Activated CD8-positive, alpha-beta memory T cell treated with anti-CD3 and anti-CD28 coated beads, Interleukin-2, amount 50 U/mL, for 1 hour (primary cell): ENCODE measurements around the gene TPBGL.
A peak's percentile ranks its signal among the peaks of the same experiment; 100 is the strongest.

ENCODE experiments used
- DNase-seq: peaks from one replicate; pipeline ENCODE4 v3.0.0-alpha.2; 2020; ENCODE audit errors: extremely low read depth

Gene TPBGL

DNA sequence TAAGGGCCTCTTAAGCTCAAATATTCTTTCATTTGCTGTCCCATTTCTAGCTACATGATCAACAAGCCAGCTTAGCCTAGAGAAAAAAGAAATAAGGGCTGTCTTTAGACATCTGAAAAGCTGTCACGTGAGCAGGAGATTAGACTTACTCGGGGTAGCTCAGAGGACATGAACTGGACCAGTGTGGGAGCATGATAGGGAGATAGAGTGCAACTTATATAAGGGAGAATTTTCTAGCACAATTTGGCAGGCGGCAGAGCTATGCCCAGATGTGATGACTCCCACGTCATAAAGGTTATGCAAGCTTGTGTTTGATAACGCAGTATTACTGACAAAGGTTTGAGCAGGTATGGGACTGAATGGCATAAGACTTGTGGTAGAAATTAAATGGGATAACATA is 28.2 kb upstream of the TPBGL start:
- DNase-seq = no peak

DNA sequence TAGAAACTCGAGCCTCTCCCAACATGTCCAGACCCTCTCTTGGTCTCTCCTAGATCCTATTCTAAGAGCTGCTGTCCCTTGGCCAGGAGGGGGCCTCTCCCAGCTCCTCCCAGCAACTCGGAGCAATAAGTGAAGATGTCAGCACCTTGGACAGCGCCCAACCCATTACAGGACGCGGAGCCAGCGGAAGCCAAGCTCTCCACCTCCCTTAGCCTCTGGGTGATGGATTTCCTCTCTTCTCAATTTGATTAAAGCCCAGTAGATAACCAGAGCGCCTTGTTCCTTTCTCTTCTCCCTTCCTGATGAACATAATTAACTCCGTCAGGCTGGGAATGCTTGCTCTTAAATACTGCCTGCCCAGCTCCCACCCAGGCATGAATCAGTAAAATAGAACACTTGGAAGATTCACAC is 26.2 kb upstream of the TPBGL start:
- peak; percentile 28 for DNase-seq

DNA sequence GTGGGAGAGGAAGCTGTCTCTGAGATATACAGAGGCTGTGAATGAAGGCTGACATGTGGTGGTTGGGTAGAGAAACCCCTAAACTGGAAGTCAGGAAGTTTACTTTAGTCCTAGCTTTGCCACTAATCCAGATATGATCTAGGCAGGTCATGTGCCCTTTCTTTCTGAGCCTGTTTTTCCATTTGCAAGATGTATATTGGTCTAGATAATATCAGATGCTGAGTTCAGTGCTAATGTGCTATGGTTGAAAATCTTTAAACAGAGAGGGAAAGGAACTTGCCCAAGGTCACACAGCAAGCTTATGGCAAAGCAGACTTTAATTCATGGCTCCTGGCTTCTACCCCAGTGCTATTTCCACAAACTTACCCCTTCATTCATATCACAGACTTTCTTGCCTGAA is 25.7 kb upstream of the TPBGL start:
- no peak for DNase-seq

DNA sequence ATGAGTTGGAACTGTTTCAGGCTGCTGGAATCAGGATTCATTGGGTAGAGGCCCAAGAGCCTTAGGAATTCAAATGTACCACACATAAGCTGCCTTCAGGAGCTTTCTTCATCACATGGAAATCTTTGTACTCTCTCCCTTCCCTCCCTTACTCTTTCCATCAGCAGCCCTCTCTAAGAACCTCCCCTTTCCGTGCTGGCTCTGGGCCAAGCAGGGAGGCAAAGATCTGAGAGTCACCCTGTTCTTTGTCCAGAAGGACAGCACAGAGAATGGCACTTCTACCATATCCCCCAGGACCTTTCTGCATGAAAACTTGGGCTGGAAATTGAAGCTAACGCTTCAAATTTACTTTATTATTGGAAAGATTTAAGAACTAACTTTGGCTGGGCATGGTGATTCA is 20.7 kb upstream of the TPBGL start:
- no peak for DNase-seq

DNA sequence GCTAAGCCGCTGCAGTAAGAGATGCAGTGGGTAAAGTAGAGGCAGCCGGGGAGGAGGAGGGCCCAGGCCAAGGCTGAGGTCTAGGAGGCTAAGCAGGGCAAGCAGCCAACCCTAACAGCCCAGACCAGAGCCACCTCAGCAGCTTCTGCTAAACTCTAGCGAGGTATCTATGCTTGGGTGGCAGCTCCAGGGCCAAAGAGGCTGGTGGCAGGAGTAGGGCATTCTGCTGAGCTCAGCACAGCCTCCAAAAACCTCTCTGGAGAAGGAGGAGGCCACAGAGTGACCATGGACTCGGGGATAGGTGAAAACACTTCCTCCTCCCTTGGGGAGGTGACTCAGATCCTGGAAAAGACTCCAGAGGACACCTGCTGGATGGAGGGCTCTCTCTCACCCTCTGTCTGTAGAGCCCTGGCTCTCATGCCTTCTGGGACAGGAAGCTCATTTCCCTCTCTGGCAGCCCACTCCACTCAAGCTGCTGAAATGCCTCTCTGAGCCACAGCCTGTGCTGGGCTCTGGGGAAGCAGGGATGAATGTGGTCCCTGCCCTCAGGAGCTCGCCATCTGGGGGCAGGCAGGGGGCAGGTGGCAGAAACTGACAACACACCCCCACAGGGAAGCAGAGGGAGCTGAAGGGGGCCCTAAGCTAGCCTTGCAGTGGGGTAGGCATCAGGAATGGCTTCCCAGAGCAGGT is 16.5 kb upstream of the TPBGL start:
- no peak for DNase-seq

DNA sequence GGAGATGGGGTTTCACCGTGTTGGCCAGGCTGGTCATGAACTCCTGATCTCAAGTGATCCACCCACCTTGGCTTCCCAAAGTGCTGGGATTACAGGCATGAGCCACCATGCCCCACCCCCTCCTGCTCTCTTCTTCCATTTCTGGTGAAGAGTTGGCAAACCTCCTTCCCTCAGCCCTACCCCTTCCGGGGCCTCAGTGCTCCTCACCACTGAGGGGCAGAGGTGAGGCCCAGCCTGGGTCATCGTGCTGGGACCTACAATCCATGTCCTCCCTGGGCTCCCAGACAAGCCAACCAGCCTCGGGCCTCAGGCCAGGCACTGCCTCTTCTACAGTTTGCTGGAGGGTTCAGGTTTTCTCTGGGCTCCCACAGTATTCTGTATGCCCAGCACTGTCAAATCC is 14.8 kb upstream of the TPBGL start:
- DNase-seq = no peak

DNA sequence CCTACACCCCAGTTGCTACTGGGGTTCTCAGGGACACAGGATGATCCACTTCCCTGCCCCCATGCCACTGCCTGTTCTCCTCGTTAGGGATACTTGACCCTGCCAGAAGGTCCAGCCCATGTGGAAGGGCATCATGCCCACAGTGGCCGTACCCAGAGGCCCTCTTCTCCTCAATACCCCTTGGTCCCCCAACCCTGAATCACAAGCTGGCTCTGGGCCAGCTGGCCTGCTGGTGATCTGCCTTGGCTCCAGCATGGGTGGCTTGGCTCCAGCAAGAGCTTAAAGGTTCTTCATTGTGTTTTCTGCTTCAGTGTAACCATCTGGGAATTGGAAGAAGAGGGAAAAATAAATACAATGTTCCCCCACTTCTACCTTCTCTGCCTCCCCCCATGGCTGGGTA is 11.1 kb upstream of the TPBGL start:
- DNase-seq = no peak

DNA sequence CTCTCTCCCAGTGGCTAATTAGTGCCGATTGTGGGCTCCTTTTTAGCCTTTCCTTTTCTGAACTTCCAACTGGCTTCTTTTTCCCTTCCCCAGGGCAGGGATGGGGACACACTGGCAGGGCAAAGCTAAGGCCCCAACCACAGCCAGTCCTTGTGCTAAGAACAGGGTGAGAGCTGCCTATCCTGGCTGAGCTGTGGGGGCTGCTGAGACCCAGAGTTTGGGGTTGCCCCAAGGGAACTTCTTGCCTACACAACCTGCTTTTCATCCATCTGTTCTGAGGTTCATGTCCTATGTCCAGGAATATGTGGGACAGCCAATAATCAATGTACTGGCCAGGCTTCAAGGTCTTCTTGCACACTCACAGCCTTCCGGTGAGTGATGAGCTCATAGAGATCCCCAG is 10.0 kb upstream of the TPBGL start:
- DNase-seq = no peak

DNA sequence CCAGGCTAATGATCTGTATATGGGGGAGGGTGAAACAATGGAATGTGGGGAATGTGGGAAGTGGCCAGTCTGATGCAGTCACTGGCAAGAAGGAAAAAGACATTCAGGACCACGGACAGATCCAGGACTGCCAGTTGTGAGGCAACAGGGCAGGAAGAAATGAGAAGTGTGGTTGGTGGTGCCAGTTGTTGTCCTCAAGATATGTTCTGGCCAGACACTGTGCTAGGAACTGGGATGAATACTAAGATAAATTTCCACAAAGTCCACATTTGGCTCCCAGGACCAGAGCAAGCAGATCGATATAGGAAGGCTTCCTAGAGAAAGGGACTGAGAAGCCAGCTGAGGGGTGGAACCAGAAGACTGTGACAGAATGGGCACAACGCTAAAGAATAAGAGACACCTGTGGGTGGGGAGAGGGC is 6.8 kb upstream of the TPBGL start:
- no peak for DNase-seq

DNA sequence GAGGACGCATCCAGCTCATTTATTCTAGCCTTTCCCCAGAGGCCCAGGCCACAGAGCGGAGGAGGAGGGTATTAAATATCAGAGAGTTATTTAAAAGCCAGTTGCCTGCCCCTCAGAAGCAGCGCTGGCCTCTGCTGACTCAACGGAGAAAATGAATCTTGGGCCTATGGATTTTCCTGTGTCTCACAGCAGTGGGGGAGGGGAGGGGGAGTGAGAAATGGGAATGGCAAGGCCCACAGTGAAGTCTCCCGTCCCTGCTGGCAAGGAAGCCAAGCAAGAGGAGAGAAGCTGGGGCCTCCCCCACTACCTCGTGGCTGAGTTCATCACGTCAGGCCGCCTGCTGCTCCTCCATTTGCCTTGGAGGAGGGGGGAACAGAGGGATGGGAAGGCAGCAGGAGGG is 4.5 kb upstream of the TPBGL start:
- no peak for DNase-seq

DNA sequence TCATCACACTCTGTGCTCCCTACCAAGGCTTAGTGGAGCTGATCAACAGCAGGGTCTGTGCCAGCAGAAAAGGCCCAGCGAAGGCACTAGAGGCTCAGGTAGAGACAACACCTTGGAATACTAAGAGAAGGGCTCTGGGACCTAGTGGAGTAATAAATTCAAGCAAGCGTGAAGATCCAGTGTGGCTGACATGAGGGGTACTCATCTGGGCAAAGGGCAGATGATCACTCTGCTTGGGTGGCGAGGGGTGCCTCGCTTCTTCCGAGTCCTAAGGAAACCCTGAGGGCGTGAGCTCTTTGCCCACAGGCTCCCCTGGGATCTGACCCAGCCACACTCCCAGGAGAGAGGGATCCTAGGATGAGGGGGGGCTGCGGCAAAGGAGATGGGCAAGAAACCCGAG is 3.5 kb upstream of the TPBGL start:
- no peak for DNase-seq

DNA sequence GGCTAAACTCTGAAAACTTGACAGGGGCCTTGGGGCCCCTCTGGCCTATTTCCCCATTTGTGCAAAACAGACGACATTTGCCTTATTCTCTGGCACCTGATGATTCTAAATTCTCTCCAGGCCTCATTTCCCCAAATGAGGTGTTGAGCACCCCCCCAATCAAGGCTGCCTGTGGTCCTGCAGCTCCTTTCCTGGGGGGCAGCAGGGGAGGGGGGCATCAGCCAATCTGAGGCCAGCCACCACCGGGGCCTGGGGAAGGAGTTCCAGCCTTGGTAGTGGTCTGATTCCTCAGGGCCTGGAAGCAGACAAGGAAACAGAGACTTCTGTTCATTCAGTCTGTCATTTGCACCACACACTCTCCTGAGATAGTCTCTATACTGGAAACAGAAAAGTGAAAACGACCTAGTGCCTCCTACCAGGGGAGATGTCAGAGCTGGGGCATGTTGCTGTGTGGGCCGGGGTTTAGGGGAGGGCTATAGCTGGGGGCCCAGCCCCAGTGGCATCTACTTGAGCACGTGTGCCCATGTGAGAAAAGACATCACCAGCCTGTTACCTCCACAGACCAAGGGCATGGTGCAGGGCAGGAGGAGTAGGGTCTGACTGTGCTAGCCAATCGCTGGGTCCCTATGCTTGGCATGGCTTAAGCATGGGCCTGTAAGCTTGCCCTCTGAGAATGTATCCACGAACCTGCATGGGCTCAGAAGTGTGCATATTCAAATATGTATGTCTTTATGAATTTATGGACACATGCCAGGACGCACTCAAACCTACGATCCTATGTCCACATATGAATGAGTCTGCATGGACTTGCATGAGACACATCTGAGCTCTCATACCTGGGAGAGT is 1.8 kb upstream of the TPBGL start:
- DNase-seq = no peak

DNA sequence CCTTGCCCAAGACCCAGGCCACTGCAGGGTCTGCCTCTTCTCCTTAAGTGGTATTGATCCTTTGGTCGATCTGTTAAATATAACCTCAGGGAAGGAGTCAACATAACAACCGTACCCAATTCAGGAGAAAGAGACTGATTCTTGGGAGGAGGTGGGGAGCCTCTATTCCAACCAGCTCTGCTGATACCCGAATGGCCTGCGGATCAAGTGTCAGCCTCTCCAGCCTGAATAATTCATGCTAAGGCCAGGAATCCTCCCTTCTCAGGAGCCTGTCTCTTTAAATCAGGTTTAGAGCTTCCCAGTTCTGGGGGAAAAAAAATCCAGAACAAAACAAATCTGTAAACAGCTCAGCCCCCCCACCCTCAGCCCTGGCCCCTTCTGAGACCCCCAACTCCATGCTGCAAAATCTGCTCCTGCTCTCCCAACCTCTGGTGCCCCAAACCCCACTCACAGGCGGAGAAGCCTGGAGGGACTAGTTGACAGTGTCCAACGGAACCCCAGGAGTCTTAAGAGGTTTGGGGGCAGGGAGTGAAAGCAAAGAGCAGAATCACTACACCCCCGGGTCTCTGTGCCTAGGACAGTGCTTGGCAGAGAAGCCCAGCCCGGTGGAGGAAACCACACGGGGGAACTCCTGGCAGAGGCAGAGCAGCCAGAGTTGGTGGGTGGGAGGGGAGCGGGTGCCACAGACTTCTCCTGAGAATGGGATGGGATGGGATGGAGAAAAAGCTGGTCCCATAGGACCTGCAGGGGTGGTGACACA is 863 bp upstream of the TPBGL start:
- DNase-seq = no peak

DNA sequence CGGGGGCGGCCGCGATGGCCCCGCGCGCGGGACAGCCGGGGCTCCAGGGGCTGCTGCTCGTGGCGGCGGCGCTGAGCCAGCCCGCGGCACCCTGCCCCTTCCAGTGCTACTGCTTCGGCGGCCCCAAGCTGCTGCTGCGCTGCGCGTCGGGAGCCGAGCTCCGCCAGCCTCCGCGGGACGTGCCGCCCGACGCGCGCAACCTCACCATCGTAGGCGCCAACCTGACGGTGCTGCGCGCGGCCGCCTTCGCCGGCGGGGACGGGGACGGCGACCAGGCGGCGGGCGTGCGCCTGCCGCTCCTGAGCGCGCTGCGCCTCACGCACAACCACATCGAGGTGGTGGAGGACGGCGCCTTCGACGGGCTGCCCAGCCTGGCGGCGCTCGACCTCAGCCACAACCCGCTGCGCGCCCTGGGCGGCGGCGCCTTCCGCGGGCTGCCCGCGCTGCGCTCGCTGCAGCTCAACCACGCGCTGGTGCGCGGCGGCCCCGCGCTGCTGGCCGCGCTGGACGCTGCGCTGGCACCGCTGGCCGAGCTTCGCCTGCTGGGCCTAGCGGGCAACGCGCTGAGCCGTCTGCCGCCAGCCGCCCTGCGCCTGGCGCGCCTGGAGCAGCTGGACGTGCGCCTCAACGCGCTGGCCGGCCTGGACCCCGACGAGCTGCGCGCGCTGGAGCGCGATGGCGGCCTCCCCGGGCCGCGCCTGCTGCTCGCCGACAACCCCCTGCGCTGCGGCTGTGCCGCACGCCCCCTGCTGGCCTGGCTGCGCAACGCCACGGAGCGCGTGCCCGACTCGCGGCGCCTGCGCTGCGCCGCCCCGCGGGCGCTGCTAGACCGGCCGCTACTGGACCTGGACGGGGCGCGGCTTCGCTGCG is 697 bp downstream of the TPBGL start:
- DNase-seq = peak; percentile 33

DNA sequence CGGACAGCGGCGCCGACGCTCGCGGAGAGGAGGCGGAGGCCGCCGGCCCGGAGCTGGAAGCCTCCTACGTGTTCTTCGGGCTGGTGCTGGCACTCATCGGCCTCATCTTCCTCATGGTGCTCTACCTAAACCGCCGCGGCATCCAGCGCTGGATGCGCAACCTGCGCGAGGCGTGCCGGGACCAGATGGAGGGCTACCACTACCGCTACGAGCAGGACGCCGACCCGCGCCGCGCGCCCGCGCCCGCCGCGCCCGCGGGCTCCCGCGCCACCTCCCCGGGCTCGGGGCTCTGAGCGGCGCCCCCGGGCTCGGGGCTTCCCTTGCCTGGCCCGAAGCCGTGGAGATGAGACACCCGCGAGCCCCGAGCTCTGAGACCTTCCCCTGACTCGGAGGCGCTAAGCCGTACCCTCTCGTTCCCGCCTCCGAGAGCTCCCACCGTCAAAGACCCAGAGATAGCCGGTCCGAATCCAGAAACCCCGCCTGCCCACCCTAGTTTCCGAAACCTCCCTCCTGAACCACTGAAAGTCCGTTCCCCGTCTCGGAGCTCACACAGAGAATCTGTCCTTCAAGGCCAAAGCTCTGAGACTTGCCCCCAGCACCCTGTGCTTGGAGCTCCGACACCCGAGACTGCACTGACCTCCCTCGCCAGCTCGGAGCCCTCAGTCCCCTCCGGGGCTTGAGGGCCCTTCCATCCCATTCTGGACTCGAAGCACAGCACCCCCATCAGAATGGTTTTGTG is 1.5 kb downstream of the TPBGL start:
- no peak for DNase-seq

DNA sequence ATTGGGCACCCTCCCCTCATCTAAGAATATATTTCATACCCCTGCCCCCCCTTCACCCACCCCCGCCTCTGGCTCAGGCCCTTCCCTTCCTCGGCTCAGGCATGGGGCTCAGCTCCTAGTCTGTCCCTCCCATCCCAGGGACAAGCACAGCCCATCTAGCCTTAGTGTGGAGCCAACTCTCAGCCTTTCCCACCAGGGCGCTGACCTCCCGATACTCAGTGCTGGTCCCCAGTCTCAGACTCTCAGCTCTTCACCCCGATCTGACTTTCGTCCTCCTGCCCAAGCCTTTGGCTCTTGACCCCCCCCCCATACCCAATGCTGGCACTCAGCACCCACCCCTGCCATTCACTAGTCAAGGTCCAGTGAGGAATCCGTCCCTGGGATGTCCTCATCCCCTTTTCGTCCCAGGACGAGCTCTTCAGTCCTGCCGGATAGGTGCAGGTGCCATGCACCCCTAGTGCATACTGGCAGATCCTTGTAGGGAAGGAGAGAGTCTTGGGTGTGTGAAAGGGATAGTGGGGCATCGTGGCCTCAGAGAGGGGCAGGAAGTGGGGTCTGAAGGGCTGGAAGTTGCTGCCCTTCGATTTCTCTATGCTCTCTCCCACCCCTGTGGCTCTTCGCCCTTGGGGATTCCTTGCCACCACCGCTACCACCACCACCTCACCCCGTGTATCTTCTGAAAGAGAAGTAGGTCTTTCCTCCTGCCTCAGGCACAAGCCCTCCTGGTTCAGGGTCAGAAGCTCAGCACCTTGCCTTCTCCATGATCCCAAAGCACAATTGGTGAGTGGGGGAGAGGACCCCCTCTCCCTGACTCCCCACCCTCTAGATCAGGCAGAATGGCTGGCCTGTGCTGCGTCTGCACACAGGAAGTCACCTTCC is 2.4 kb downstream of the TPBGL start:
- no peak for DNase-seq

DNA sequence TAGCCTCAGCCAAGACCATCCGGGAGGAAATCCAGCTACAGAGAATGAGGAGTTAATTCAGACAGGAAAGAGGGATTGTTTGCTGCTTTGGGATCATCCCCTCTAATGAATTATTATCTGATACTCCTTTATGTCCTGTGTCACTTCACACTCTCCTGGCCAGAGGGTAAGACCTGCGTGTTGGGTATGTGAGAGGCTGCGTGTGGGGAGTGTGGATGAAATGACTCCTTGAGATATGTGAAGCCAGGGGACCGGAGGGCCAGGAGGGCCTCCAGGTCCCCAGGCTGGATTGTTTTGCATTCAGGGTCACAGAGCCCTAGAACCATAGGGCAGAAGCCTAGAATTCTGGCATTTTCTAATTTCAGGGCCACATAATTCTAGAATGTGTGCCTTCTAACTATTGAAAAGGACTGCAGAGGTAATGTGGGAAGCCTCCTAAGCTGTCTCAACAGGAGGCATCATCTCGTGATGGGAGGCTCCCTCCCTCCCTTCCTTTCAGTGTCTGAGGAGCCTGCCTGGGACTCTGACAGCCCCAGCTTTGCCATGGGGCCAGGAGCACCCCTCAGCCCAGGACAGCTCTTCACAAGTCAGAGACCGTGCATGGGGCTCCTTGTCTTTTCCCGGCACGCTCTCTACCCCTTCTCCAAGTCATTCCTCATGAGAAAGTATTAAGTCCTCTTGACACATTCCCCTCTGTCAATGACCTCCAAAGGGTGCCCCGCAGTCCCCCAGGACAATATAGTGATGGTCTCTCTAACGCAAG is 3.7 kb downstream of the TPBGL start:
- no peak for DNase-seq

DNA sequence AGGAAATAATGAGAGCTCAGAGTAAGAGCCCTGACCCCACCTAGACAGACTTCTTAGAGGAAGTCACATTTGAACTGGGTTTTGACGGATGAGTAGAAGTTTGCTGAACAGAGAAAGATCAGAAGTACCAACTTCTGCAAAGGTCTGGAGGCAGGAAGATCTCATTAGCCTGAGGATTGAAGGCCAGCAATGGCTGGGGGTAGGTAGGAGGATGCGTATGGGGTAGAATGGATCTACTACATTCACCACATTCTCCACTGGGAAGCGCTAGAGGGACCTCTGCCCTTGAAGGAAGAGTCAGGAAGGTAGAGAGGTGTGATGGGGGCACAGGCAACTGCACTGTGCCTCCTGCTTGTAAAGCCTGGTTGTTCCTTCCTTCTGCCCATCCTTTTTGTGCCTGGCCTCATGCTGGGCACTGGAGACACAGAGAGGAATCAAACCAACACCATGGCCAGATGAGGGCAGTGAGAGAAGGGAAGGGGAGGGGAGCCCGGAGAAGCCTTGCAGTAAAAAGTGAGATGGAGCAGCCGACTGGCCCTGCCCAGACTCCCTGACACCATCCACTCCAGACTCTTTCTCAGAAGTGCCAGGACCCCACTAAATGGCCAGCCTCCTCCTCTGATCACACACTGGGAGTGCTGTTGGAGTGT is 4.9 kb downstream of the TPBGL start:
- DNase-seq = no peak
